SKM-1 (cell line): ENCODE data around the gene RNU7-1.

Source experiments
- DNase-seq: peaks from one replicate; lab custom pipeline; 2025; ENCODE audit not compliant: unreplicated experiment; lab: John Stamatoyannopoulos, UW

RNU7-1 gene

DNA sequence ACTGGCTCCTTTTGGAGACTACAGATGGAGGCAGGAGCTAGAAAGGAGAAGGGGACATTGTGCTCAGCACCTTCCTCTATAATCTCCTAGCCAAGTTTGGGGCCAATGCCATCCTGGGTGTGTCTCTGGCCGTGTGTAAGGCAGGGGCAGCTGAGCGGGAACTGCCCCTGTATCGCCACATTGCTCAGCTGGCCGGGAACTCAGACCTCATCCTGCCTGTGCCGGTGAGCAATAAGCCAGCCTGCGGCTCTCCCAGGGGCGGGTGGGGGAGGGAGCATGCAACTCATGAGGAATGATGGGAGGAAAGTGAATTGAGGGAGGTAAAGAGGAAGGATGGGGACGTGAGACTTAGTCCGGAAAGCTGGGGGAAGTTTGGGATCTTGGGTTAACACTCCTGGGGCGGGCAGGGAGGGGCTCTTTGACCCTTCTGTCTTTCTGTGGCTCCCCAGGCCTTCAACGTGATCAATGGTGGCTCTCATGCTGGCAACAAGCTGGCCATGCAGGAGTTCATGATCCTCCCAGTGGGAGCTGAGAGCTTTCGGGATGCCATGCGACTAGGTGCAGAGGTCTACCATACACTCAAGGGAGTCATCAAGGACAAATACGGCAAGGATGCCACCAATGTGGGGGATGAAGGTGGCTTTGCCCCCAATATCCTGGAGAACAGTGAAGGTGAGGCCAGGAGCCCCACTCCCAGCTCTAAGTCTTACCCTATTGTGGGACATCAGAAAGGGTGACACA is 26.0 kb upstream of the RNU7-1 start:
- no peak for DNase-seq

GRCh38 chr12:6919588-6919987 is 24.0 kb upstream of the RNU7-1 start:
- DNase-seq, result no peak

- no peak for DNase-seq
These were observed 22.1 kb upstream of the RNU7-1 start for GRCh38 chr12:6921539-6921938.

DNA sequence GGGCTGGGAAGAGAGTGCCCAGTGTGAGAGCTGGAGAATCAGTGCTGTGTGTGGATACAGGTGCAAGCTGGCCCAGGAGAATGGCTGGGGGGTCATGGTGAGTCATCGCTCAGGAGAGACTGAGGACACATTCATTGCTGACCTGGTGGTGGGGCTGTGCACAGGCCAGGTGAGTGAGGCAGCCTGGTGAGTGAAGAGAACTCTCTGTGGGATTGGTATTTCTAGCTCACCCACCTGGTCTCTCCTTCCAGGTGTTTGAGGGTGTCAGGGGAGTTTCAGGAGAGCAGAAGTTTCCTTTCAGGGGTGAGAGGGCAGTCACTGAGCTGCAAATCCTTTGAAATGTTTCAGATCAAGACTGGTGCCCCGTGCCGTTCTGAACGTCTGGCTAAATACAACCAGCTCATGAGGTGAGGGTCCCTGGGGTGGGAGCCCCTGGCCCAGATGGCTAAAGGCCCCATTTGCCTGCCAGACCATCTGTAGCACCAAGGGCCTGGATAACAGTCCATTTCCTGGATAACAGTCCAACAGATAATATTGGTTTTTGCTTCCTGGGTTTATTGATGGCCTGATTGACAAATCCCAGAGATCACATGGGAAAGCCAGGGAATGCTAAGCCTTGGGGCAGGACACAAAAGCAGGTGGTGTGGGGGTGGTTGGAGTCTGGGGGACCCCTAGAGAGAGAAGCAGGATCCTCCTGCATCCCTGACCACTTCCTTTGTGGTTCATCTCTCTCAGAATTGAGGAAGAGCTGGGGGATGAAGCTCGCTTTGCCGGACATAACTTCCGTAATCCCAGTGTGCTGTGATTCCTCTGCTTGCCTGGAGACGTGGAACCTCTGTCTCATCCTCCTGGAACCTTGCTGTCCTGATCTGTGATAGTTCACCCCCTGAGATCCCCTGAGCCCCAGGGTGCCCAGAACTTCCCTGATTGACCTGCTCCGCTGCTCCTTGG is 21.3 kb upstream of the RNU7-1 start:
- DNase-seq, result no peak

GRCh38 chr12:6923003-6923732 is 20.4 kb upstream of the RNU7-1 start:
- DNase-seq, result no peak

- no peak for DNase-seq
These were observed 19.8 kb upstream of the RNU7-1 start for GRCh38 chr12:6923851-6924250.

- no peak for DNase-seq
These were observed 18.4 kb upstream of the RNU7-1 start for GRCh38 chr12:6925239-6925539.

DNA sequence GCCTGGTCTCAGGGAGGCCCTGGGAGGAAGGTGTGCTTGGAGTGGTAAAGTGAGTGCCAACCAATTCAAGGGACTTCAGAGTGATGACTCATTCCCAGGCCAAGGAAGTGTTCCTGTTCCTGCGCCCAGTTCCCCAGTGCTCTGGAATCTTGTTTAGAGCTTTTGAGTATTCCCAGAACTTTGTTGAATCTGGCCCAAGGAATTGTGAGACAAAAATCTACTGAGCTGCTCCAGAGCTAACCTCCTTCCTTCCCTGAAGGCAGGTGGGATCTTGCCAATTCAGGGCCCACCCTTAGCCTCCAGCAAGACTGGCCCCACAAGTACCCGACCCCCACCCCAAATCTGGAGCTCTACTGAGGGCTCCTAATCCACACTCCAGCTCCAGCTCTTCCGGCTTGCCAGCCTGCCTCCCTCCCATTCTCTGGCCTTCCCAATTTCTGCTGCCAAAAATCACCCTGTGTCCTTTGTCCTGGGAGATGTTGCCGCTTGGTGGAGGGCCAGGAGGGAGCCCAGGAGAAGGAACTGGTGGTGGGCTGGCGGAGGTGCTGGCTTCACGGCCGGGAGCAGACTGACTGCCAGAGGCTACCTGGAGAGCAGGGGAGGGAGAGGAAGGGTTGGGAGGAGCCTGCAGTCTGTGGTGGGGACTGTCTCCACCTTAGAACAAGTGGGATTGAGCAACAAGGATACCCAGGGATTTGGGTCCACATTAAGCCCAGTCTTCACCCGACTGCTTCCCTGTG is 17.9 kb upstream of the RNU7-1 start:
- DNase-seq, result no peak

- no peak for DNase-seq
These were observed 16.1 kb upstream of the RNU7-1 start, which contains the start of gene ATN1 for GRCh38 chr12:6927379-6928021. ATN1 (plus strand) TSS chr12:6927959; CDS start chr12:6934002, 6,043 bp downstream.

DNA sequence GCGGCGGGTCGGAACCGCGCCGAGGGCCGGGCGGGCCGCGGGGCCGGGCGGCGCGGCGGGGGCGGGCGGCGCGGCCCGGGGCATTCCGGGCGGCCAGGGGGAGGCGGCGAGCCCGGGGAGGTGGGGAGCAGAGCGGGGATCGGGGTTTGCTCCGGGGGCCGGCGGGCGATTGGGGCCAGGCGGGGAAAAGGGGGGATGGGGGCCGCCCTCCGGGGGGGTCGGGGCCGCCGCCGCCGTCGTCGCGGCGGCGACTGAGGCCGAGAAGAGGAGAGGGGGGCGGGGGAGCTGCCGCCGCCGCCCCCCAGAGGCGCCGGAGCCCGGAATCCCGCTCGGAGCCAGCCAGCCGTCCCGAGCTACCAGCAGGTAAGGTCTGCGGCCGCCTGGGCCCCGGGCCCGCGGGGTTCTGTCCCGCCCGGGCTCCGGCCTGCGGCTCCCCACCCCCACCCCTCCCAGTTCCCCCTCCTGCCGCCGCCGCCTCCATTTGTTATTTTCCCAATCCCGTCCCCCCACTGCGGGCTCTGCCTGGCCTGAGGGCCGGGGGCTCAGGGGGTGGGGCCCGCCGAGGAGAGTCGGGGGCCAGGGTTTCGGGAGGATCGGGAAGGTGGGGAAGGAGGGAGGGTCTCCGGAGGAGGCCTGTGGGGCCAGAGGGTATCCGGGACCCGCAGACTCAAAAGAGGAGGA is 15.5 kb upstream of the RNU7-1 start:
- no peak for DNase-seq

DNA sequence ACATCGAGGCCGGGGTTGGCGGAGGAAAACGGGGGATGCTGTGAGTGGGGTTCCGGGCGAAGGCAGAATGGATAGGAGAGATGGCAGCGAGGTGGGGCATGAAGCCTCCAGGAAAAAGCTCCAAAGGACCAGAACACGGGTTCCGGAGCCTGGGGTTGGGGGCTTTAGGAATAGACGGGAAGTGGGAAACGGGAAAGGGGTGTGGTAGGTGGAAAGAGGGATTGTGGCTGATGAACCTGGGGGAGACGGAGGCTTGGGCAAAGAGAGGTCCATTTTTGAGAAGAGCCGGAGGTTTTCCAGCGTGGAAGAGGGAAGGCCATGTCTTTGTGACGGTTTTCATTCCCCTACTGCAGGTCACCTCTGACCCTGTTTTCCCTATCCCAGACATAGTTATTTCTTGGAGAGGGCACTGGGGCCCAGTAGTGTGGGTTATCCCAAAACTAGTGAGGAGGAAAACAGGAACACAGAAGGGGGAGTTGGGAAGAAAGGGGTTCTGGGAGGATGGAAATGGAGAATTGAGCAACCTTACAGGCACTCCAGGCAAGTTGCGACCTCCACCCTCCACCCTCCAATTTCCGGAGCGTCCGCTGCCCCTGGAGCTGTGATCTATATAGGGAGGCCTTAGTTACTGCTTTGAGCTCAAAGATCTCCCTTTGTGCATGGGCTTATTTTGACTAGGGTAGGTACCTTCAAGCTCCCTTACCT is 14.8 kb upstream of the RNU7-1 start:
- DNase-seq, result no peak

DNA sequence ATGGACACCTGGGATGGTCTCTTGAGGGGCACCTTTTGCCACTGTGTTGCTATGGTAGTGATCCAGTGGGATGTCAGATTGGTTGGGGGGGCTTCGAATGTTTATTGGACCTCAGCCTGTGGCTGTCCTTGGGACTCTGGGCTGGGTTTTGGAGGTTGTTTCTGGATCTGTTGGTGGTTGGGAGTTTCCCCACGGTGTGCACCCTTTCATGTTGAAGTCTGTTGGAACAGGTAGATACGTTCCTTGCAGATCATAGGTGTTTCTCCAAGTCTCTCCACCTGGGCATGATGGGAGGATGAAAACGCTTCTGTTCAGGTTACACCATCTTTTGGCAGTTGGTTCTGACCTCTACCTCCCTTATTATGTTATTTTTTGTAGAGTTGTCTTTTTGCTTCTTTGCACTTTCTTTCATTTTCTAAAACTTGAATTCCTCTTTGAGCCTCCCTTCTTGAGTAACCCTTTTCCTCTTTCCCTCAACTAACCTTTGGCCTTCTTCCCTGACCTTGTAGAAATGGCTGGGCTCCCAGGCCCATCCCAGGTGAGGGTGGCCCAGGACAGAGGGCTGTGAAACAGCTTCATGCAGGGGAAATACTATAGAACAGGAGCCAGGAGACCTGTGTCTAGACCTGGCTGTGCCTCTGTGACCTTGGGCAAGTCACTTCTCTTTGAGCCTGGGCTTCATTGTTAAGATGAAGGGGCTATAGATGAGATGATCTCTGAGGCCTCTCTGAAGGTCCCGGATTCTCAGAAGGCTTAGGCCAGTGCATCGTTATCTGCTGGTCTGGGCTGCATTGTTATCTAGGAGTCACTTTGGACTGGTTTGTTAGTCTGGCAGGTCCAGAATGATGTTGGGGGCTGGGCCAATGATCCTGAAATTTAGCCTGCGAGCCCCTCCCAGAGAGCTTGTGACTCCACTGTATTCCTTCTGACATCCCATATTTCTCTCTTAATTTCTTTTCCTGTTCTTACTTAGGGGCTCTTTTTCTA is 13.9 kb upstream of the RNU7-1 start:
- DNase-seq, result no peak

DNA sequence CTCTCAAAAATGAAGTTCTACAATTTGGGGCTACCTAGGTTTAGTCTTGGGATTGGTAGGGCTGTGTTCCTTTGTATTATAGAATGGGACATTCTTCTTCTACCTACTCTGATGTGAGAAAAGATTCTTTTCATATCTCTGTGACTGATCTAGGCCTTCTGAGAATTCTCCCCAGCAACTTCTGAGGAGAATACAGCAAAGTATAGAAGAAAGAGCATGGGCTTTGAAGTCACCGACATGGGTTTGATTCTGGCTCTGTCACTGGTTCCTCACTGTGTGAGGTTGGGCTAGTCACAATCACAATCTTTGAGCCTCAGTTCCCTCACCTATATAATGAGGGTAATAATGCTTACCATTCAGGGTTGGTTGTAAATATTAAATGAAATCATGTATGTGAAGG is 10.8 kb upstream of the RNU7-1 start:
- DNase-seq, result no peak

DNA sequence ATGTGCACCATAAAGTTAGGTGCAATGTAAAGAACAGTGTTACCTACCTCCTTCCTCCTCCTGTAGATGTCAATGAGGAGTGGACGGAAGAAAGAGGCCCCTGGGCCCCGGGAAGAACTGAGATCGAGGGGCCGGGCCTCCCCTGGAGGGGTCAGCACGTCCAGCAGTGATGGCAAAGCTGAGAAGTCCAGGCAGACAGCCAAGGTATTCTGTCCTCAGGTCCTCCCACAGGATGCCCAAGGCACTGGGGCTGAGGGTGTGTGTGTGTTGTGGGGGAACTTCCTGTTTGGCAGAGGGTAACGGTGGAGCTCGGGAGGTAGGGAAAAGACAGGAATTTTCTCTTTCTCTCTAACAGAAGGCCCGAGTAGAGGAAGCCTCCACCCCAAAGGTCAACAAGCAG is 9.5 kb upstream of the RNU7-1 start:
- no peak for DNase-seq

DNA sequence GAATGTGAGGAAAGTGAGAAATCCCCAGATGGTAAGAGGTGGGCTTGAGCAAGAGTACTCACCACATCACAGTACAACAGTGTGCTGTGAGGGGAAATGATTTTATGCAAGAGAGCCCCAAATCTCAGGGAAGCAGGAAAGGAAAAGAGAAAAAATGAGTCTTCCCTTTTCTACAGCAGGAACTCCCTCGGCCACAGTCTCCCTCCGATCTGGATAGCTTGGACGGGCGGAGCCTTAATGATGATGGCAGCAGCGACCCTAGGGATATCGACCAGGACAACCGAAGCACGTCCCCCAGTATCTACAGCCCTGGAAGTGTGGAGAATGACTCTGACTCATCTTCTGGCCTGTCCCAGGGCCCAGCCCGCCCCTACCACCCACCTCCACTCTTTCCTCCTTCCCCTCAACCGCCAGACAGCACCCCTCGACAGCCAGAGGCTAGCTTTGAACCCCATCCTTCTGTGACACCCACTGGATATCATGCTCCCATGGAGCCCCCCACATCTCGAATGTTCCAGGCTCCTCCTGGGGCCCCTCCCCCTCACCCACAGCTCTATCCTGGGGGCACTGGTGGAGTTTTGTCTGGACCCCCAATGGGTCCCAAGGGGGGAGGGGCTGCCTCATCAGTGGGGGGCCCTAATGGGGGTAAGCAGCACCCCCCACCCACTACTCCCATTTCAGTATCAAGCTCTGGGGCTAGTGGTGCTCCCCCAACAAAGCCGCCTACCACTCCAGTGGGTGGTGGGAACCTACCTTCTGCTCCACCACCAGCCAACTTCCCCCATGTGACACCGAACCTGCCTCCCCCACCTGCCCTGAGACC is 8.0 kb upstream of the RNU7-1 start:
- no peak for DNase-seq

DNA sequence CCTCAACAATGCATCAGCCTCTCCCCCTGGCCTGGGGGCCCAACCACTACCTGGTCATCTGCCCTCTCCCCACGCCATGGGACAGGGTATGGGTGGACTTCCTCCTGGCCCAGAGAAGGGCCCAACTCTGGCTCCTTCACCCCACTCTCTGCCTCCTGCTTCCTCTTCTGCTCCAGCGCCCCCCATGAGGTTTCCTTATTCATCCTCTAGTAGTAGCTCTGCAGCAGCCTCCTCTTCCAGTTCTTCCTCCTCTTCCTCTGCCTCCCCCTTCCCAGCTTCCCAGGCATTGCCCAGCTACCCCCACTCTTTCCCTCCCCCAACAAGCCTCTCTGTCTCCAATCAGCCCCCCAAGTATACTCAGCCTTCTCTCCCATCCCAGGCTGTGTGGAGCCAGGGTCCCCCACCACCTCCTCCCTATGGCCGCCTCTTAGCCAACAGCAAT is 7.4 kb upstream of the RNU7-1 start:
- no peak for DNase-seq
